HFFc6 (cell line): Measurements from ENCODE around the gene GBX2. TPM values are rescaled to one million over a fixed set of nuclear protein-coding genes. Genes with fewer than 3 reads are reported as not detected.

Source experiments
- DNase-seq: peaks from one replicate; pipeline ENCODE4 v3.0.0-alpha.2; 2018
- H3K27ac Mint-ChIP-seq: 2 replicates; pipeline ENCODE4 v1.8.0; 2020; ENCODE audit warnings: mild to moderate bottlenecking, mixed read lengths
- H3K27me3 Mint-ChIP-seq: 2 replicates; pipeline ENCODE4 v1.8.0; 2021; ENCODE audit warnings: mild to moderate bottlenecking, moderate library complexity, mixed read lengths; ENCODE audit not compliant: insufficient read depth
- H3K36me3 Mint-ChIP-seq: 2 replicates; pipeline ENCODE4 v1.8.0; 2021; ENCODE audit warnings: low read depth, mixed read lengths
- H3K4me1 Mint-ChIP-seq: 2 replicates; pipeline ENCODE4 v1.8.0; 2020; ENCODE audit warnings: low read depth, mixed read lengths
- H3K4me3 Mint-ChIP-seq: 2 replicates; pipeline ENCODE4 v1.8.0; 2020; ENCODE audit warnings: mild to moderate bottlenecking, moderate library complexity, mixed read lengths
- H3K9me3 Mint-ChIP-seq: 2 replicates; pipeline ENCODE4 v1.8.0; 2020; ENCODE audit warnings: mild to moderate bottlenecking, mixed read lengths
- total RNA-seq, 6 experiments: library from RNA; stranded (reverse); fragmentation: NEBNext Ultra II Directional; extraction: Animal tissue kit (Norgen Biotek cat#: 25700); gene quantifications; 2 replicates in 1 of 6; 3 replicates in 5 of 6; pipeline ENCODE4 v1.2.3, GENCODE V29; 2021
- TF ChIP-seq, protein P1 (sequence below): fragments of 200-600 bp; sonication (generic); IDR thresholded peaks from 2 replicates; pipeline ENCODE4 v1.5.0; 2021; ENCODE audit warnings: antibody characterized with exemption, mild to moderate bottlenecking

The GBX2 gene
- total RNA-seq, 6 experiments from 2014 or later = not detected

DNA sequence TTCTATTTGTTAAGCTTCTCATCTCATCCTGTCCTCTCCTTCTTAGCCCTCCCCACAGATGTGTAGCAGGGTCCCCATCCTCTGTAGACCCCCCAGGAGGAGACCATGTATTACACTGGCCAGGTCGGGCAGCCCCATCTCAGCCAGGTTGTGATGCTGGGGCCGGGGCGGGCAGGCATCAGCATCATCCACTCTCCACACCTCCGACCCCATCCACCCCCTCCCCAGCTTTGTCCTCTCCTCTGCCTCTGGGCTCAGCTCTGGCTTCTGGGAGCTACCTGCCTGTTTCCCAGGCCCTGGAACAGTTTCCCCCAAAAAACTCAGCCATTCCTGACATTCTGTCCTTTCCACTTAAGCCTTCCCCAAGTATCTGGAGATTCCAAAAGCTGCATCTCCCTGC lies 49.2 kb downstream of the GBX2 start:
- H3K4me3 Mint-ChIP-seq = no peak overlapping the region
- no peak overlapping the region for H3K27ac Mint-ChIP-seq
- no peak for DNase-seq
- H3K9me3 Mint-ChIP-seq = peaks cover under 1% of the 10 kb centered on the region; the same call in 1 of the 2 replicates
- H3K27me3 Mint-ChIP-seq = no peaks in the 10 kb centered on the region; the same call in 1 of the 2 replicates
- no peaks in the 10 kb centered on the region for H3K4me1 Mint-ChIP-seq
- TF ChIP-seq, protein P1, sequence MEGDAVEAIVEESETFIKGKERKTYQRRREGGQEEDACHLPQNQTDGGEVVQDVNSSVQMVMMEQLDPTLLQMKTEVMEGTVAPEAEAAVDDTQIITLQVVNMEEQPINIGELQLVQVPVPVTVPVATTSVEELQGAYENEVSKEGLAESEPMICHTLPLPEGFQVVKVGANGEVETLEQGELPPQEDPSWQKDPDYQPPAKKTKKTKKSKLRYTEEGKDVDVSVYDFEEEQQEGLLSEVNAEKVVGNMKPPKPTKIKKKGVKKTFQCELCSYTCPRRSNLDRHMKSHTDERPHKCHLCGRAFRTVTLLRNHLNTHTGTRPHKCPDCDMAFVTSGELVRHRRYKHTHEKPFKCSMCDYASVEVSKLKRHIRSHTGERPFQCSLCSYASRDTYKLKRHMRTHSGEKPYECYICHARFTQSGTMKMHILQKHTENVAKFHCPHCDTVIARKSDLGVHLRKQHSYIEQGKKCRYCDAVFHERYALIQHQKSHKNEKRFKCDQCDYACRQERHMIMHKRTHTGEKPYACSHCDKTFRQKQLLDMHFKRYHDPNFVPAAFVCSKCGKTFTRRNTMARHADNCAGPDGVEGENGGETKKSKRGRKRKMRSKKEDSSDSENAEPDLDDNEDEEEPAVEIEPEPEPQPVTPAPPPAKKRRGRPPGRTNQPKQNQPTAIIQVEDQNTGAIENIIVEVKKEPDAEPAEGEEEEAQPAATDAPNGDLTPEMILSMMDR = no peak
- H3K36me3 Mint-ChIP-seq = peaks cover 6% of the 10 kb centered on the region; the same call in 1 of the 2 replicates

DNA sequence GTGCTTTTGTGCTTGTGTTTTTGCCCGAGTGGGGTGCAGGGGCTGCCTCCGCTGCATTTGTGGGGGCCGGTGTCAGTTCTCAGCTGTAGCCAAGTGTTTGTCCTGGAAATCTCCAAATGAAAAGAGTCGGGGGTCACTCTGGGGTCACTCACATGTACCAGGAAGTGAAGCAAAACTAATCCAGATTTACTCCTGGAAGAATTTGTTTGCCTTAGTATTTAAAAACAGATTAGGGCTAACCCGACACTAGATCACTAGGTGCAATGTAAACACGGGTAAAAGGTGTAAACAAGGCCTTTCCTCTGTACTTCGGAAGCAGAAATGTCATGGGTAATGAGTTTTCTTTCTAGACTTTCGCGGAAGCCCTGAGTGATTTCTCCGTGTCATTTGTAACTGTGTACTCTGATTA lies 50.3 kb downstream of the GBX2 start:
- DNase-seq = no peak
- H3K27me3 Mint-ChIP-seq = no peaks in the 10 kb centered on the region; the same call in 1 of the 2 replicates
- peaks cover 8% of the 10 kb centered on the region for H3K36me3 Mint-ChIP-seq
- no peak overlapping the region for H3K4me3 Mint-ChIP-seq
- H3K4me1 Mint-ChIP-seq = no peaks in the 10 kb centered on the region
- H3K9me3 Mint-ChIP-seq = peaks cover 10% of the 10 kb centered on the region; the same call in 1 of the 2 replicates
- H3K27ac Mint-ChIP-seq = no peak overlapping the region
- TF ChIP-seq, protein P1 = no peak

- H3K36me3 Mint-ChIP-seq = peaks cover 13% of the 10 kb centered on the region
These were observed 50.8 kb downstream of the GBX2 start for GRCh38 chr2:236117401-236117800.

More at GRCh38 chr2:236117401-236117800, 50.8 kb downstream of the GBX2 start:
- H3K9me3 Mint-ChIP-seq = peaks cover 15% of the 10 kb centered on the region
- TF ChIP-seq, protein P1 = no peak
- no peaks in the 10 kb centered on the region for H3K4me1 Mint-ChIP-seq
- DNase-seq = no peak
- no peak overlapping the region for H3K27ac Mint-ChIP-seq
- H3K27me3 Mint-ChIP-seq = no peaks in the 10 kb centered on the region; the same call in 1 of the 2 replicates
- no peak overlapping the region for H3K4me3 Mint-ChIP-seq

Other genes with a start within 250 kb of the GBX2 start
- gene ASB18, start 96.0 kb upstream of the GBX2 start, total RNA-seq = not detected